Gastroesophageal sphincter (tissue), 4 donors: ENCODE results near the gene COL4A3. TPM values are rescaled to one million over a fixed set of nuclear protein-coding genes. Genes with fewer than 3 reads are reported as not detected.

Experiments used
- ATAC-seq: fragments of 150-250 bp; one replicate; pipeline ENCODE4 v1.9.1; 2016; ENCODE audit warnings: mild to moderate bottlenecking, moderate library complexity
- H3K27ac ChIP-seq, 4 donors: fragments of 200-600 bp; sonication (generic) in 3 of 4; 1 replicate in 3 of 4; 2 replicates in 1 of 4; pipeline ENCODE4 v1.5.1; 2016 to 2019
- H3K27me3 ChIP-seq: fragments of 200-600 bp; sonication (generic); one replicate; pipeline ENCODE4 v1.5.1; 2019
- H3K36me3 ChIP-seq, 2 donors: fragments of 200-600 bp; sonication (generic); one replicate each; pipeline ENCODE4 v1.5.1; 2019; ENCODE audit warnings: control low read depth in 1 of 2
- H3K4me1 ChIP-seq, 3 donors: fragments of 200-600 bp; sonication (generic); 1 replicate in 2 of 3; 2 replicates in 1 of 3; pipeline ENCODE4 v1.5.1; 2016 to 2019; ENCODE audit warnings: control low read depth in 2 of 3
- H3K4me3 ChIP-seq, 2 donors: fragments of 200-600 bp; sonication (generic); one replicate each; pipeline ENCODE4 v1.5.1; 2019; ENCODE audit warnings: mild to moderate bottlenecking in 1 of 2, moderate library complexity in 1 of 2
- H3K9me3 ChIP-seq, 3 donors: fragments of 200-600 bp; sonication (generic); one replicate each; pipeline ENCODE4 v1.5.1; 2017 to 2019; ENCODE audit warnings: control low read depth in 2 of 3
- EP300 ChIP-seq: sonication (generic); formaldehyde crosslinking; IDR thresholded peaks from one replicate; pipeline ENCODE4 v1.6.1; 2017; ENCODE audit warnings: antibody characterized with exemption, mild to moderate bottlenecking
- POLR2A ChIP-seq, 2 donors: fragments of 450-650 bp; IDR thresholded peaks; one replicate each; pipeline ENCODE4 v1.6.1; 2017; ENCODE audit warnings: antibody characterized with exemption in 2 of 2, mild to moderate bottlenecking in 2 of 2, moderate library complexity in 1 of 2
- POLR2AphosphoS5 ChIP-seq: sonication (generic); formaldehyde crosslinking; IDR thresholded peaks from one replicate; pipeline ENCODE4 v1.6.1; 2017; ENCODE audit warnings: antibody characterized with exemption
- WGBS, 2 donors: methylation state at CpG; one replicate each; pipeline ENCODE4 v1.1.5; 2018; ENCODE audit warnings: low coverage in 1 of 2; 5-methylcytosine and 5-hydroxymethylcytosine counted together
- total RNA-seq, 4 donors: library from RNA; depleted of rRNA; stranded (reverse); fragments of >200 nt; gene quantifications; one replicate each; pipeline ENCODE4 v1.1.0, GENCODE V29; 2016
- TF ChIP-seq, protein P1 (sequence below), 4 experiments: fragments of 200-600 bp in 2 of 4; fragments of 450-650 bp in 2 of 4; sonication (generic) in 1 of 4; IDR thresholded peaks; one replicate each; pipeline ENCODE4 v1.5.1; 2017 to 2019; ENCODE audit warnings: antibody characterized with exemption in 4 of 4, mild to moderate bottlenecking in 2 of 4, moderate library complexity in 2 of 4

Gene COL4A3
- total RNA-seq, 4 donors from 2014 or later: 2.7 to 8.9 (median 6.1) TPM

- 0% methylated on average over 4 of the region's 13 CpGs; no CpG with 5 or more reads in 1 of the 2 donors for WGBS, 2 donors
- peaks cover 0 to 14% of the 10 kb centered on the region in 2 donors for H3K36me3 ChIP-seq
- H3K27ac ChIP-seq: peak overlapping the region; percentile 73 to 94 (median 94)
- peak; percentile 6 for ATAC-seq
- no peaks in the 10 kb centered on the region for H3K9me3 ChIP-seq
- H3K27me3 ChIP-seq: no peaks in the 10 kb centered on the region
- TF ChIP-seq POLR2AphosphoS5 (no peak), POLR2A (IDR thresholded peaks at IDR 0.05) (no peak), EP300 (no peak)
- TF ChIP-seq, protein P1, sequence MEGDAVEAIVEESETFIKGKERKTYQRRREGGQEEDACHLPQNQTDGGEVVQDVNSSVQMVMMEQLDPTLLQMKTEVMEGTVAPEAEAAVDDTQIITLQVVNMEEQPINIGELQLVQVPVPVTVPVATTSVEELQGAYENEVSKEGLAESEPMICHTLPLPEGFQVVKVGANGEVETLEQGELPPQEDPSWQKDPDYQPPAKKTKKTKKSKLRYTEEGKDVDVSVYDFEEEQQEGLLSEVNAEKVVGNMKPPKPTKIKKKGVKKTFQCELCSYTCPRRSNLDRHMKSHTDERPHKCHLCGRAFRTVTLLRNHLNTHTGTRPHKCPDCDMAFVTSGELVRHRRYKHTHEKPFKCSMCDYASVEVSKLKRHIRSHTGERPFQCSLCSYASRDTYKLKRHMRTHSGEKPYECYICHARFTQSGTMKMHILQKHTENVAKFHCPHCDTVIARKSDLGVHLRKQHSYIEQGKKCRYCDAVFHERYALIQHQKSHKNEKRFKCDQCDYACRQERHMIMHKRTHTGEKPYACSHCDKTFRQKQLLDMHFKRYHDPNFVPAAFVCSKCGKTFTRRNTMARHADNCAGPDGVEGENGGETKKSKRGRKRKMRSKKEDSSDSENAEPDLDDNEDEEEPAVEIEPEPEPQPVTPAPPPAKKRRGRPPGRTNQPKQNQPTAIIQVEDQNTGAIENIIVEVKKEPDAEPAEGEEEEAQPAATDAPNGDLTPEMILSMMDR (IDR thresholded peaks at IDR 0.05): no peak
- H3K4me3 ChIP-seq: peak overlapping the region; percentile 59 to 78
- H3K4me1 ChIP-seq: peaks cover 0 to 38% (median 0%) of the 10 kb centered on the region in 3 donors
These were observed 161.4 kb downstream of the COL4A3 start for GRCh38 chr2:227325839-227326195.

- 84 to 96% methylated on average over 6 of the region's 6 CpGs for WGBS, 2 donors
- peaks cover 0 to 38% (median 0%) of the 10 kb centered on the region in 3 donors for H3K4me1 ChIP-seq
- peaks cover 0 to 23% of the 10 kb centered on the region in 2 donors for H3K36me3 ChIP-seq
- TF ChIP-seq POLR2A (IDR thresholded peaks at IDR 0.05): no peak
- no peak for TF ChIP-seq EP300
- TF ChIP-seq POLR2AphosphoS5: no peak
- TF ChIP-seq, protein P1 (IDR thresholded peaks at IDR 0.05): no peak
- no peak overlapping the region for H3K27ac ChIP-seq
- no peak overlapping the region for H3K4me3 ChIP-seq
- no peaks in the 10 kb centered on the region for H3K9me3 ChIP-seq
- ATAC-seq: no peak
- no peaks in the 10 kb centered on the region for H3K27me3 ChIP-seq
These were observed 162.4 kb downstream of the COL4A3 start for GRCh38 chr2:227326783-227327182.

DNA sequence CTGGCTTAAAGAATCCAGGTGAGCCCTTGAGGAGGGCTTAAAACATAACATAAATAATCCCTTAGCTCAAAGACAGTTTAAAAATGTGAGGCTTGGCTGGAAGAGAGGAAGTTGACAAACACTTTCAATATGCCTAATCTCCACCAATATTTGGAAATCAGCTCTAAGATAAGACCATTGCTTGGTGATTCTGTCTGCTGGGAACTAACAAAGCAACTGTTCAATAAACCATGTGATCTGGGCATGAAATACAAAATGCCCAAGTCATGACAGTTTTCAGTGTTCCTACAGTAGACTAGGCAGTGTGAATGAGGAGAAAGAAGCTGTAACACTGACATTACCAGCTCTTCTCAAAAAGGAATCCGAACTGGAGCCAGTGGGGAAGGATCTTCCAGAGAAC, 171.3 kb downstream of the COL4A3 start:
- TF ChIP-seq, protein P1 (IDR thresholded peaks at IDR 0.05): no peak
- TF ChIP-seq POLR2AphosphoS5 (no peak), POLR2A (IDR thresholded peaks at IDR 0.05) (no peak), EP300 (no peak)
- ATAC-seq: no peak
- no peaks in the 10 kb centered on the region for H3K27me3 ChIP-seq
- no peaks in the 10 kb centered on the region for H3K9me3 ChIP-seq
- no peak overlapping the region for H3K27ac ChIP-seq
- no peak overlapping the region for H3K4me3 ChIP-seq
- H3K4me1 ChIP-seq: no peaks in the 10 kb centered on the region
- WGBS, 2 donors: 100% methylated on average over 1 of the region's 1 CpG; no CpG with 5 or more reads in 1 of the 2 donors
- H3K36me3 ChIP-seq: peaks cover 3 to 77% of the 10 kb centered on the region in 2 donors

GRCh38 chr2:227337442-227337841, 173.0 kb downstream of the COL4A3 start:
- H3K36me3 ChIP-seq: peaks cover 3 to 75% of the 10 kb centered on the region in 2 donors
- 92 to 100% methylated on average over 1 to 2 of the region's 2 CpGs for WGBS, 2 donors
- TF ChIP-seq POLR2A (IDR thresholded peaks at IDR 0.05) (no peak), EP300 (no peak), POLR2AphosphoS5 (no peak)
- TF ChIP-seq, protein P1 (IDR thresholded peaks at IDR 0.05): no peak
- no peak for ATAC-seq
- no peak overlapping the region for H3K27ac ChIP-seq
- no peaks in the 10 kb centered on the region for H3K27me3 ChIP-seq
- no peaks in the 10 kb centered on the region for H3K4me1 ChIP-seq
- H3K4me3 ChIP-seq: no peak overlapping the region
- H3K9me3 ChIP-seq: no peaks in the 10 kb centered on the region

DNA sequence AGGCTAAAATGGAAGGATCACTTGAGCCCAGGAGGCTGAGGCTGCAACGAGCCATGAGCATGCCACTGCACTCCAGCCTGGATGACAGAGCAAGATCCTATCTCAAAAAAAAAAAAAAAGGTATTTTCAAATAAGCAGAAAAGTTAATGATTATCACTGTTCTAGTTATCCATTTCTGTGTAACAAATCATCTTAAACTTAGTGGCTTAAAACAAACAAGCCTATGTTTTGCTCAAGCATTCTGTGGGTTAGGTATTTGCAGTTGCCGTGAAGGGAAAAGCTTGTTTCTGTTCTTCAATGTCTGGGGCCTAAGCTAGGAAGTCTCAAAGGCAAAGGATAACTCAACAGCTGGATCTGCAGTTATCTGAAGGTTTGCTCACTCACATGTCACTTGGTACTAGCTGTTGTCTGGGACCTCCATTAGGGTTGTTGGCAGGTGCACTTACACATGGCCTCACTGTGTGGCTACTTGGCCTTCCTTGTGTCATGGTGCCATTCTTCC, 174.7 kb downstream of the COL4A3 start:
- TF ChIP-seq POLR2A (IDR thresholded peaks at IDR 0.05): no peak
- TF ChIP-seq, protein P1 (IDR thresholded peaks at IDR 0.05): no peak
- no peak for TF ChIP-seq EP300
- TF ChIP-seq POLR2AphosphoS5: no peak
- WGBS, 2 donors: 85 to 100% methylated on average over 1 to 2 of the region's 2 CpGs
- H3K4me3 ChIP-seq: no peak overlapping the region
- no peak overlapping the region for H3K27ac ChIP-seq
- no peaks in the 10 kb centered on the region for H3K4me1 ChIP-seq
- peaks cover 0 to 75% of the 10 kb centered on the region in 2 donors for H3K36me3 ChIP-seq
- no peaks in the 10 kb centered on the region for H3K27me3 ChIP-seq
- ATAC-seq: no peak
- no peaks in the 10 kb centered on the region for H3K9me3 ChIP-seq
